Right hindlimb (tissue), 1 donor: ENCODE results near the gene HIPK2.
"Not testable (repeated sequence)": the region's sequence is repeated elsewhere in the genome, so short reads cannot be mapped to it uniquely, and the experiment has no call there.

Experiments used
- DNase-seq: peaks from one replicate; pipeline ENCODE4 v3.0.0-alpha.2; 2018

Gene HIPK2

DNA sequence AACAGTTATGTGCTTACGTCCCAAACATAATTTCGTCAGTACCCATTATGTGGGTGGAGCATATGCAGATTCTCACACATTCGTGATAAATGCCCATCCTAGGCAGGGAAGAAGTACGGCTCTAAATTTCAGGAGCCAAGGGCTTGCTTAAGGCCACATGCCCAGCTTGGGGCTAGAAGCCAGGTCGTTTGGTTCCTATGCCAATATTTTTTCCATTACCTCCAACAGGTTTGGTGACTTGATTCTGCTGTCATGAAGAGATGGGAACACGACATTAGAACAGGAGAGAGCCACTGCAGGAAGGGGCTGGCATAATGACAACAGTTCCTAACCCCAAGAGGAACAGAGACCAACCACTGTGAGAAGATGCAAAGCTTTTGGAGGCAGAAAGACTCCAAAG, 85.1 kb downstream of the HIPK2 start:
- DNase-seq = no peak

GRCh38 chr7:139691253-139691781, 86.5 kb downstream of the HIPK2 start:
- DNase-seq = no peak

DNA sequence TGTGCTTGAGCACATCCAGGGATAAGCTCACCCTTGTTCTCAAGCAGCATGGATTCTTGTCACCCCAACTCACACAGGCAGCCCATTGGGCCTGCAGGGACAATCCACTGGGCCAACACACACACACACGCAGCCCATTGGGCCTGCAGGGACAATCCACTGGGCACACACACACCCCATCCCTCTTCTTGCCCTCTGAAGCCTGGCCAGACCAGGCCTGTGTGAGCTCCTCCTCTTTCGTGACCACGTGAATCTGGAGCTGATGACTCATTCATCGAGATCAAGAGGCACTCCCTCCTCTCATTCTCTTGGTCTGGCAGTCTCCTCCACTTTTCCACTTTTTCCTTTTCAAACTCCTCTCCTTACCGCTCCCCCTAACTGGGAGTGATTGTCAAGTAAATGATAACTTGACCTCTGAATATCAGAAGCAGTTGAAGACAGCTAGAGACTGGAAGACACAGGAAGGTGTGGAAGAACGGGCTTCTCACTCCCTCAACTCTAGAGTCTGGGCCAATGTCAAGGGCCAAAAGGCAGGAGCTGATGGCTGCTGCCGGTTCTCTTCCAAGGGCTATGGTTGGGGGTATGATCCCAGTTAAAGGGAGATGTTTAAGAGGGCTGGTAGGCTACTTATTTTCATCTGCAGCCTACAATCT, 89.7 kb downstream of the HIPK2 start:
- no peak for DNase-seq

DNA sequence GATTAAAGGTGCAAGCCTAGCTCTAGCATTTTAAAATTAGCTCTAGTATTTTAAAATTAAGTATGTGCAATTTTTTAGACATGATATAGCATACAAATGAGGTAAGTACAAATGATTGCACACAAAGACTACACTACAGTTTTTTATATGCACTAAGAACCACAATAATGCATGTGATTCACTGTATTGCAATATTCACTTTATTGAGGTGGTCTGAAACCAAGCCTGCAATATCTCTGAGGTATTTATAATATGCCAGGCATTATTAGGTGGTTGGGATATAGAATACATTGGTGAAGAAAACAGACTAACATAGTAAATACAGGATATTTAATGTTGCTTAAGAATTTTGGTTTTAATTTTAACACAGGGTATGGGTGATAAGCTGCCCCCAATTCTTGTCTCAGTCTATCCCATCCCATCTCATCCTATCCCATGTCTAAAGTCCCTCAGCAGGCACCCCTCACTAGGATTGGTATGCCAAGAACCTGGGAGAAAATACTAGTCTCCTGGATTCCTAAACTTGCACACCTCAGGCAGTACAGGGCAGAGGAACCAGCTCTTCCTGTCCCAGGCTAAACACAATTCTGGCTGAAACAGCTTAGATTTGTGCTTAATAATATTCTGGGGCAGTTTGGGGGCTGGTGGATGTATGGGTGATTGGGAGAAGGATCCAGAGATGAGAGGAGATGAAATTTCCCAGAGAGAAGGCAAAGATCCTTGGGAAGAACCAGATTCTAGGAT, 90.4 kb downstream of the HIPK2 start:
- DNase-seq = no peak

- no peak for DNase-seq
Measured at GRCh38 chr7:139683137-139683921, 94.5 kb downstream of the HIPK2 start.

DNA sequence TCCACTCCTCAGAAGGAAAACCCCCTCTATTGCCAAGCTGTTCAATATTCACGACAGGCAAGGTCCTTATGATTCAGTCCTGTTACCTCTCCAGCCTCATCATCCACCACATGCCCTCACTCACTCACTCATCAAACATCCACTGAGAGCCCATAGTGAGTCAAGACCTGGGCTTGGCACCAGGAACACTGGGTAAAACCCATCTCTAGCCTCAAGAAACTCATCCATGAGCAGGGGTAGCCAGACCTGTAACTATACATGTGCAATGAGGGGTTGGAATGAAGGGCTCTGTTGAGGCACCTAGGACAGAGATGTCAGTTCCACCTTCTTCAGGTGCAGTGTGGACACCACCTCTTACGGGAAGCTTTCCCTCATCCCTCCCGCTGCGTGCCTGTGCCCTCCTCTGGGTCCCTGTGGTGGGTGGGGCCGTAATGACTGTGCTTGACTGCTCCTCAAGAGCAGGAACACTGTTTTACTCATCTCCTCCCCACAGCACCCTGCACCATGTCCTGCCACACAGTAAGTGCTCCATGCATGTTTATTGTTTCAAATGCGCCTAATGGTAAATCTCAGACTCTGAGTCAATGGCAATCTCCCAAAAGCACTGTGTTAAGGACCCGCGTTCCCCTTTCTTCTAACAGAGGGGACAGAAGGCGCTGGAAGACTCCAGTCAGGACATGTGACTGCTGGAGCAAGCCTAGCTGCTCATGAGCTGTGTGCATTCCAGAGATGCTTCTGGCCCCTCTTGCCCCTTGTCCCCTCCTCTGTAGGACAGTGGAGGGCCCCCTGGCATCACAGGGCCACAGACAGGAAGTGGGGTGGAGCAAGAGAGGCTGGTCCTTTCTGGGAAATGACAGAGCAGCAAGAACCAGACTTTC, 95.4 kb downstream of the HIPK2 start:
- no peak for DNase-seq

DNA sequence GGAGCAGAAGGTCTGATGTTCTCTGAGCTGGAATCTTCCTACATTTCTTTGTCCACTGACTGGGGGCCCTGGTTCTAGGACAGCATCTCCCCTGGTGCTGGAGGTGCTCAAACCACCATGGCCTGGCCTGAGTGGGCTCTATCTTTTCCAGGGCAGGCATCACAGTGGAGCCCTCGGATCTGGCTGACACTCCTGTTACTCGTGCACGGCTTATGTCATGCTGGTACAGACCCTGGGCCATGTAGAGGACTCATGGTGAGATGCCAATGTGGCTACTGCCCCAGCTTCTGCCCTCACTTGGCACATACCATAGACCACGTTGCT, 96.0 kb downstream of the HIPK2 start:
- DNase-seq = no peak

DNA sequence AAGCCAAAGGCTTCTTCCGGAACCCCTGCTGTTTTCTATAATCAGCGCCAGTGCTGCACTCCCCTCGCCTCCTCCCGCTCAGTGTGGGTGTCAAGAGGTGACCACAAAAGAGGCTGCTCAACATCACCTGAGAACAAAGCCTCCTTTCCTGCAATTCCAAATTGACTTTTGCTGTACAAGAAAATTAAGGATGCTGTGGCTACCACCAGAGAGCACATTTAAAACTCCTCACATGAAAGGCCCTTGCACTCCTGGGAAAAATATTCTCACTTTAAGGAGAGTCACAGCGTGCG, 96.4 kb downstream of the HIPK2 start:
- DNase-seq = no peak

DNA sequence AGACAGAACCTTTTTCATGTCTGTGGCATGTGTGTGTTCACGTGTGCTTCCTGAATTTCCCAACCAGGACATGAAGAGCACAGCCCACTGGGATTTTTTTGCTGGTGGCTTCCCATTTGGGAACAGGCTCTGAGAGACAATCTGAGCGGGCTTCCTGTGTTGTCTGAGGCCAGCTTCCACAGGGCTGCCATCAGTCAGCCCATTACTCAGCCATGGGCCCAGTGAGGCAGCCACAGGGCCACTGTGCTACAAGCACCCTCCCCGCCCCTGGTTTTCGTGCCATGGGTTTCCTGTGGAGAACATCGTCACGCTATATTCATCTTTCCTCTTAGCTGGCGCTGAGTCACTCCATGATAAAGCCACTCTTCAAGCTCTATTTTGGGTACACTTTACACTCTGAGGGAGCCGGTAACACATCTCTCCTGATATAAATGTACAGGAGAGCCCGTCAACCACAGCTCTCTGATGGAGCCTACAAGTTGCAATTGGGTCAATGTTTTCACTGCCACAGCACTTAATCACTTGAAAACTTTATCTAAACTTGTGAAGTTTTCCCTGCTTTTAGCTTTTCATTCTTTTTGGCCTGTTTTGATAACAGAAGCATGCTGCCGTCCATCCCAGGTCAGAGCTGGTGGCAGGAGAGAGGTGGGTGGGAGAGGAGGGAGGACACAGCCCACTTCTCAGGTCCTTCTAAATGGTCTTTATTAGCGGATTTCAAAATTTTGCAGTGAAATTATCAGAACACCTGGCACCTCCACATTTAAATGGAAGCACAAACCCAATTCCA, 96.9 kb downstream of the HIPK2 start:
- DNase-seq = no peak

GRCh38 chr7:139679731-139680594, 97.8 kb downstream of the HIPK2 start:
- DNase-seq = no peak

GRCh38 chr7:139676390-139676789, 101.4 kb downstream of the HIPK2 start:
- DNase-seq = no peak

DNA sequence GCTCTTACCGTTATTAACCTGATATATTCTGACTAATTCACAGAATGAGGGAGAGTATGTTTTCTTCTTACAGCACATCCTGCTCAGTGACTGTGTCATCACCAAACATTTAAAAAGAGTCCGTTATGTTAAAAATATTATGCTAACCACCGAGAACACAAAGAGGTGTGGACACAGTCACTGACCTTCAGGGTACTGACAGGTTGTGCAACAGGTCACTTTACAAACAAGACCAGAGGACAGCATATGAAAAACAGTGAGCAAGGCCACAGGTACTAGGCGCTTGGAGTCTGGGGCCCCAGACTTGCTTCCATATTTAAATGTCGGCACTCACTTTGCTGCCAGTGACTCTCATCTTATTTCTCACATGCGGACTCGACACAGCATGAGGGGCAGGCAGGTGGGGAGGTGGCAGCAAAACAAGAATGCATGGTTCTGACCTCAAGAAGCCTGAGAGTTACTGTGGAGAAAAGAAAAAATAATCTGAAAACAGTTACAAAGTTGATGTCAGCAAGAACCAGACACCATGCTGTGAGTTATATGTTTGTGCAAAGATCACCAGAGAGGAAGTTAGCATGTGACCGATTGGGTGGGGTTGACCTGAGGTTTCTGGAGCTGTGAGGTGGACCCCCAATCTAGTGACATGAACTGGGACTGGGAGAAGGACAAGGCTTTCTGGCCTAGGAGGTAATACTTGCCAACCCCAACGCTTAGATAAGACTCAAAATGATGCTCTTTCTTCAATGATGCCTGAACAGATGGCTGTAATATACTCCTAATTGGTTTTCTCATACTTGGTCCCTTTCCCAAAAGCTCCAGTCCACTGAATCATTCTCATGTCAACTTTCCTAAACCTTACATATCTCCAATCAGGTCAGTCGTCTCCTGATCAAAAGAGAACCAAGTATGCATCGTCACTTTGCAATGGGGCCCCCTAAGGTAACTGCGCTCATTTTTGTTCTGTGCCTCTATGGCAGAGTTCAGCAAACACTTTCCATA, 102.4 kb downstream of the HIPK2 start:
- no peak for DNase-seq

DNA sequence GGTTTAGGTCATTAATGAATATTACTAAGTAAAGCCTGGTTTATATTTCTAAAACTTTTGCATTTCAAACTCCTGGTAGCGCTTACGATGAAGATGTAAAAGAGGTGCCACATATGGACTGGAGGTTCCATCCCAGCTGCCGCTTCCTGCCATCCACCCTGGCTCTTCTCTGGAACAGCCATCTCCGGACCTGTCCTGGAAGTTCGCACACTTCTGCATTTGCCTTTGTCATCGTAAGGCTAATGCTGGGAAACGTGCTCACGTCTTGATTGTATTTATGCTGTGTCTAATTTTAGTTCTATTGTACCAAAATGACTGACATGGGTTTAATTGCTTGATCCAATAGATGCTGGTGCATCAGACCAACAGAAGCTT, 103.1 kb downstream of the HIPK2 start:
- no peak for DNase-seq

GRCh38 chr7:139674341-139674740, 103.5 kb downstream of the HIPK2 start:
- DNase-seq = no peak

GRCh38 chr7:139673762-139674161, 104.0 kb downstream of the HIPK2 start:
- no peak for DNase-seq

GRCh38 chr7:139673230-139673629, 104.6 kb downstream of the HIPK2 start:
- DNase-seq = no peak

- DNase-seq = no peak
Measured at GRCh38 chr7:139671967-139672366, 105.8 kb downstream of the HIPK2 start.

DNA sequence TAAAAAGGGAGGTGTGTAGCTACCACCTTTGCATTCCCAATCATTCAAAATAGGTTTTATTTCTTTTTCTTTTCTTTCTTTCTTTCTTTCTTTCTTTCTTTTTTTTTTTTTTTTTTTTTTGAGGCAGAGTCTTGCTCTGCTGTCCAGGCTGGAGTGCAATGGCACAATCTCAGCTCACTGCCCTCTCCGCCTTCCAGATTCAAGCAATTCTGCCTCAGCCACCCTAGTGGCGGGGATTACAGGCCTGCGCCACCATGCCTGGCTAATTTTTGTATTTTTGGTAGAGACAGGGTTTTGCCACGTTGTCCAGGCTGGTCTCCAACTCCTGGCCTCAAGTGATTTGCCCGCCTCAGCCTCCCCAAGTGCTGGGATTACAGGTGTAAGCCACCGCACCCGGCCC, 107.1 kb downstream of the HIPK2 start:
- not testable (repeated sequence) for DNase-seq

- DNase-seq = no peak
Measured at GRCh38 chr7:139669106-139670061, 108.4 kb downstream of the HIPK2 start.
